ENCODE measurements around the gene CSNK1G2.

The CSNK1G2 gene

DNA sequence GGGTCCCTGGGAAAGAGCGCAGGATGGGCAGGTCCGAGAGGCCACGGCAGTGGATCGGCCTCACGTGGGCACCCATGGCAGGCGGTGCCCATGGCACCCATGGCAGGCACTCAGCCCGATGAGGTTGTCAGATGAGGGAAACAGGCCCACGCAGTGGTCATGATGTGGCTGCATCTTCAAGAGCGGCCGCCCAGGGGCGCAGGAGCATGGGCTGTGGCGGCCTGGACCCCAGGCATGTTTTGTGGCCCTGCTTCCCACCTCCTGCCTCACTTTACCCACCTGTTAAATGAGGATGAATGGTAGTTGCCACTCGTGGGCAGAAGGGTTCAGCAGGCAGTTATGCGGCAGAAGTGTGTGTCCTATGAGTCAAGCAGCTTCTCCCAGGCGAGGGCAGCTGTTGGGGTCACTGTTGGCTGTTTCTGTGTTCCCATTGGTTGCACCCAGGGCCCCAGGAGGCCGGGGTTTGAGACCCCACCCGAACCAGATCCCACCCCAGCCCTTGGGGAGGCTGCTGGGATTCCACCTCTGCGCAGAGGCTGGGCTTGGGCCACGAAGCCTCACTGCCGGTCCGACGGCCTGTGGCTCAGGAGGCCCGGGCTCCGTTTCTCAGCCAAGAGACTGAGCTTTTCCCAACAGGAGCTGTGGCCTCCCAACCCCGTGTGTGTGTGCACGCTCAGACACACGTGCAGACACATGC is 30.0 kb downstream of the CSNK1G2 start:
- Histone ChIP-seq H3K36me3 (peaks cover 55% of the 10 kb centered on the region), H3K27me3 (no peaks in the 10 kb centered on the region), H3K4me1 (ENCODE audit: control insufficient read depth in 1 of 2, insufficient read depth in 1 of 2, low read depth in 1 of 2, low read length in 1 of 2) (no peaks in the 10 kb centered on the region), H3K27ac (no peak overlapping the region), H3K4me3 (ENCODE audit: low read depth in 1 of 2, low read length in 1 of 2) (no peak overlapping the region), H3K9me3 (no peaks in the 10 kb centered on the region)
- TF ChIP-seq, protein P1, sequence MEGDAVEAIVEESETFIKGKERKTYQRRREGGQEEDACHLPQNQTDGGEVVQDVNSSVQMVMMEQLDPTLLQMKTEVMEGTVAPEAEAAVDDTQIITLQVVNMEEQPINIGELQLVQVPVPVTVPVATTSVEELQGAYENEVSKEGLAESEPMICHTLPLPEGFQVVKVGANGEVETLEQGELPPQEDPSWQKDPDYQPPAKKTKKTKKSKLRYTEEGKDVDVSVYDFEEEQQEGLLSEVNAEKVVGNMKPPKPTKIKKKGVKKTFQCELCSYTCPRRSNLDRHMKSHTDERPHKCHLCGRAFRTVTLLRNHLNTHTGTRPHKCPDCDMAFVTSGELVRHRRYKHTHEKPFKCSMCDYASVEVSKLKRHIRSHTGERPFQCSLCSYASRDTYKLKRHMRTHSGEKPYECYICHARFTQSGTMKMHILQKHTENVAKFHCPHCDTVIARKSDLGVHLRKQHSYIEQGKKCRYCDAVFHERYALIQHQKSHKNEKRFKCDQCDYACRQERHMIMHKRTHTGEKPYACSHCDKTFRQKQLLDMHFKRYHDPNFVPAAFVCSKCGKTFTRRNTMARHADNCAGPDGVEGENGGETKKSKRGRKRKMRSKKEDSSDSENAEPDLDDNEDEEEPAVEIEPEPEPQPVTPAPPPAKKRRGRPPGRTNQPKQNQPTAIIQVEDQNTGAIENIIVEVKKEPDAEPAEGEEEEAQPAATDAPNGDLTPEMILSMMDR (IDR thresholded peaks at IDR 0.05): no peak

DNA sequence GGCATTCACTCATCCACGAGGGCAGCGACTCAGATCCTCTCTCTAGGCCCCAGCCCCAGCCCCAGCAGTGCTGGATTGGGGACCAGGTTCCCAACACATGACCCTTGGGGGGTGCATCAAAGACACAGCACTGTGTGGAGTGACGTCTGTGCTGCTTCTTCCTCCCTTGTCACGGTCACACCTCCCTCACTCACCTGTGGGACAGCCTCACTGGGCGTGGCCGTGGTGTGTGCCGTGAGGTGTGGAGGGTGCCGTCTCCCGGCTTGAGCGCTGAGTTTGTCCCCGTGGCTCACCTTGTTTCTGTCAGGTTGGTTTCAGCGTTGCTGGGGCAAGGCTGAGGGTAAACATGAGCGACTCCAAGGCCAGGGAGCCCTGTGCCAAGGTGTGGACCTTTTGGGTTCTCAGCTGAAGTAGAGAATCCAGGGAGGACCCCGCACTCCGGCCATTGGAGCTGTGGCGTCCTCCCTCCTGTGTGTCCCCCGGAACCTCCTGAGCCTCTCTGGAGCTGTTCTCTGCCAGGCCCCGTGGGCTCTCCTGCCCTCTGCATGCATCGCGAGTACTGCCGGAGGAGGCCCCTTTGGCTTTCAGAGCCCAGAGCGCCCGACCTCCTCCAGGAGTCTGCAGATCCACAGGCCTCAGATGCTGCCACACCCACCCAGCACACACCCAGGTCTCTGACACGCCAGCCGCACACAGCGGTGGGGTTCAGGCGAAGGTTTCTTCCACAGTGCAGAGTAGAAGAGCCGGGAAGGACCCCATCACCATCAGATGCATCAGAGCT is 33.6 kb downstream of the CSNK1G2 start:
- Histone ChIP-seq H3K4me3 (ENCODE audit: low read depth in 1 of 2, low read length in 1 of 2) (no peak overlapping the region), H3K27ac (no peak overlapping the region), H3K27me3 (no peaks in the 10 kb centered on the region), H3K4me1 (ENCODE audit: control insufficient read depth in 1 of 2, insufficient read depth in 1 of 2, low read depth in 1 of 2, low read length in 1 of 2) (no peaks in the 10 kb centered on the region), H3K9me3 (no peaks in the 10 kb centered on the region), H3K36me3 (peaks cover 69% of the 10 kb centered on the region)
- TF ChIP-seq, protein P1 (IDR thresholded peaks at IDR 0.05): no peak

DNA sequence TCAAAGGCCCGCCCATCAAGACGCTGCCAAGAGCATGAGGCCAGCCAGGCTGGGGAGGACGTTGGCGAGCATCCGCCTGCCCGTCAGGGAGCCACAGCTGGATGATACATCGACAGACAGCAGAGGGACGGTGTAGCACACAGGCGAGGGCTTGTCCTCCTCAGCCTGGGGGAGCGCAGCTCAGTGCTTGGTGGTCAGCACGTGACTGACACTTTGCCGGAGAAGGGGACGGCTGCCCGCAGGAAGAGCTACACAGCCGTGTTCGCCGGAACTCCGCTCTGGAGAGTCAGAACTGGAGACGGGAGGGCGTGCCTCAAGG is 34.1 kb downstream of the CSNK1G2 start:
- Histone ChIP-seq H3K9me3 (no peaks in the 10 kb centered on the region), H3K36me3 (peaks cover 69% of the 10 kb centered on the region), H3K4me1 (ENCODE audit: control insufficient read depth in 1 of 2, insufficient read depth in 1 of 2, low read depth in 1 of 2, low read length in 1 of 2) (no peaks in the 10 kb centered on the region), H3K4me3 (ENCODE audit: low read depth in 1 of 2, low read length in 1 of 2) (no peak overlapping the region), H3K27me3 (no peaks in the 10 kb centered on the region), H3K27ac (no peak overlapping the region)
- TF ChIP-seq, protein P1 (IDR thresholded peaks at IDR 0.05): no peak

DNA sequence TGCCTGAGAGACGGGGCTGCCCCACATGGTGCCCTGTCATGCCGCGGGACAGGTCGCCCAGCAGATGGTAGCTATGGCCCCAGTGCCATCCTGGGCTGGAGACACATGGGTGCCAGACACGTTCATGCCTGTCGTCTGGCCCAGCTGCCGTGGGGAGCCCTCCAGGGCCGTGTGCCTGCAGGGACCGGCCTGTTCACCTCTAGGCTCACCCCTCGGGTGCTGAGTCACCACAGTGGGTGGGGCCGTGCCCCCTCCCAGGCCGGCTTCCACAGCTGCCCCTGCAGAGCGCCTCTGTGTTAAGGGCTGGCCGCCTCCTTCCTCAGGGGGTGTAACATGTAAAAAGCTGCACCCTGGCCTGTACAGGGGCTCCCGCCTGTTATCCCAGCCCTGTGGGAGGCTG is 36.1 kb downstream of the CSNK1G2 start:
- no peaks in the 10 kb centered on the region for H3K27me3 ChIP-seq
- H3K4me3 ChIP-seq (ENCODE audit: low read depth in 1 of 2, low read length in 1 of 2): no peak overlapping the region
- no peaks in the 10 kb centered on the region for H3K4me1 ChIP-seq (ENCODE audit: control insufficient read depth in 1 of 2, insufficient read depth in 1 of 2, low read depth in 1 of 2, low read length in 1 of 2)
- no peaks in the 10 kb centered on the region for H3K9me3 ChIP-seq
- TF ChIP-seq, protein P1 (IDR thresholded peaks at IDR 0.05): no peak
- peaks cover 75% of the 10 kb centered on the region for H3K36me3 ChIP-seq
- no peak overlapping the region for H3K27ac ChIP-seq

DNA sequence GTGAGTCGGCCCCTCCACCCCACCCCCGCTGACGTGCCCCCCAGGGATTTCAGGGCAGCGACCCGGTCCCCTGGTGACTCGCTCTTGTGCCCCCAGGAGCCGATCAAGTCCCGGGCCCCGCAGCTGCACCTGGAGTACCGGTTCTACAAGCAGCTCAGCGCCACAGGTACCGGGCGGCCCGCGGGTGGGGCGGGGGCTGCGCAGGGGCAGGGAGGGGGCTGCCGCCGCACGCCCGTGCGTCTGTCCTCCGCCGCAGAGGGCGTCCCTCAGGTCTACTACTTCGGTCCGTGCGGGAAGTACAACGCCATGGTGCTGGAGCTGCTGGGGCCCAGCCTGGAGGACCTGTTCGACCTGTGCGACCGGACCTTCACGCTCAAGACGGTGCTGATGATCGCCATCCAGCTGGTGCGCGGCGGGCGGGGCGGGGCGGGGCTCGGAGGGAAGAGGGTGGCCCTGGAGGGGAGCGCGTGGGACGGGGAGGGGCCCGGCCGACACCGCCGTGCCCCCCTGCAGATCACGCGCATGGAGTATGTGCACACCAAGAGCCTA is 37.4 kb downstream of the CSNK1G2 start:
- Histone ChIP-seq H3K27me3 (no peaks in the 10 kb centered on the region), H3K4me1 (ENCODE audit: control insufficient read depth in 1 of 2, insufficient read depth in 1 of 2, low read depth in 1 of 2, low read length in 1 of 2) (no peaks in the 10 kb centered on the region), H3K27ac (no peak overlapping the region), H3K4me3 (ENCODE audit: low read depth in 1 of 2, low read length in 1 of 2) (no peak overlapping the region), H3K36me3 (peaks cover 86% of the 10 kb centered on the region), H3K9me3 (no peaks in the 10 kb centered on the region)
- TF ChIP-seq, protein P1 (IDR thresholded peaks at IDR 0.05): no peak

All from neutrophil (primary cell).